CD14-positive monocyte (primary cell): ENCODE measurements around the gene DNAH10. TPM values are rescaled to one million over a fixed set of nuclear protein-coding genes. Genes with fewer than 3 reads are reported as not detected.

ENCODE experiments used
- DNase-seq, 3 donors: peaks; one replicate each; pipeline ENCODE4 v3.0.0-alpha.2; 2011 to 2022
- H2AFZ ChIP-seq: 2 replicates; pipeline ENCODE4 v1.6.0; 2012; ENCODE audit warnings: mild to moderate bottlenecking, low read depth, low read length, inconsistent platforms; ENCODE audit not compliant: insufficient read depth, poor library complexity, severe bottlenecking
- H3K27ac ChIP-seq, 2 donors: 1 replicate in 1 of 2; 2 replicates in 1 of 2; pipeline ENCODE4 v1.5.1; 2012 to 2013; ENCODE audit warnings: low read length in 2 of 2, control low read depth in 1 of 2, inconsistent platforms in 1 of 2, low read depth in 1 of 2, mild to moderate bottlenecking in 1 of 2
- H3K27me3 ChIP-seq, 2 donors: one replicate each; pipeline versions ENCODE4 v1.6.0 to v1.6.1; 2011 to 2013; ENCODE audit warnings: low read length in 2 of 2; ENCODE audit not compliant: control insufficient read depth in 2 of 2, insufficient read depth in 2 of 2
- H3K36me3 ChIP-seq, 2 donors: replicated peaks in 1 of 2; 1 replicate in 1 of 2; 2 replicates in 1 of 2; pipeline versions ENCODE4 v1.5.1 to v1.6.1; 2012 to 2013; ENCODE audit warnings: low read length in 2 of 2, control low read depth in 1 of 2, inconsistent platforms in 1 of 2, mild to moderate bottlenecking in 1 of 2; ENCODE audit not compliant: insufficient read depth in 2 of 2, control insufficient read depth in 1 of 2
- H3K4me1 ChIP-seq, 2 donors: 1 replicate in 1 of 2; 2 replicates in 1 of 2; pipeline versions ENCODE4 v1.5.1 to v1.6.1; 2012 to 2013; ENCODE audit warnings: low read length in 2 of 2, control low read depth in 1 of 2, inconsistent platforms in 1 of 2, mild to moderate bottlenecking in 1 of 2, moderate library complexity in 1 of 2; ENCODE audit not compliant: insufficient read depth in 2 of 2, control insufficient read depth in 1 of 2
- H3K4me2 ChIP-seq: replicated peaks from 2 replicates; pipeline ENCODE3; 2012; ENCODE audit warnings: low read length, moderate library complexity, mild to moderate bottlenecking; ENCODE audit not compliant: poor library complexity, severe bottlenecking; ENCODE audit errors: extremely low read depth
- H3K4me3 ChIP-seq, 3 experiments: fragments of 200-600 bp in 1 of 3; sonication (generic) in 1 of 3; replicated peaks in 1 of 3; 1 replicate in 2 of 3; 2 replicates in 1 of 3; pipeline ENCODE4 v1.5.1; 2011 to 2013; ENCODE audit warnings: low read length in 3 of 3, mild to moderate bottlenecking in 3 of 3, control low read depth in 2 of 3, low read depth in 2 of 3, inconsistent platforms in 1 of 3, moderate library complexity in 1 of 3
- H3K79me2 ChIP-seq: 2 replicates; pipeline ENCODE4 v1.6.0; 2012; ENCODE audit warnings: mild to moderate bottlenecking, control low read depth, inconsistent platforms, low read length, moderate library complexity; ENCODE audit not compliant: insufficient read depth
- H3K9ac ChIP-seq: 2 replicates; pipeline ENCODE4 v1.6.0; 2017; ENCODE audit warnings: low read length, mild to moderate bottlenecking; ENCODE audit not compliant: insufficient read depth, poor library complexity, severe bottlenecking
- H3K9me3 ChIP-seq, 2 donors: replicated peaks in 1 of 2; 1 replicate in 1 of 2; 2 replicates in 1 of 2; pipeline versions ENCODE4 v1.5.1 to v1.6.1; 2012 to 2013; ENCODE audit warnings: low read length in 2 of 2, control low read depth in 1 of 2; ENCODE audit not compliant: control insufficient read depth in 1 of 2, insufficient read depth in 1 of 2
- H4K20me1 ChIP-seq: 2 replicates; pipeline ENCODE4 v1.6.0; 2012; ENCODE audit warnings: mild to moderate bottlenecking, low read length, control low read depth, moderate library complexity; ENCODE audit not compliant: insufficient read depth
- H3K27ac Mint-ChIP-seq, 7 donors: one replicate each; pipeline ENCODE4 v1.8.0; 2020; ENCODE audit warnings: mild to moderate bottlenecking in 7 of 7, mixed read lengths in 7 of 7, moderate library complexity in 6 of 7, inconsistent platforms in 2 of 7
- H3K27me3 Mint-ChIP-seq, 3 donors: one replicate each; pipeline ENCODE4 v1.8.0; 2021 to 2022; ENCODE audit warnings: low read depth in 3 of 3, mild to moderate bottlenecking in 3 of 3, mixed read lengths in 3 of 3, moderate library complexity in 3 of 3, inconsistent platforms in 1 of 3
- H3K36me3 Mint-ChIP-seq, 2 donors: one replicate each; pipeline ENCODE4 v1.8.0; 2020; ENCODE audit warnings: mixed read lengths in 2 of 2, inconsistent platforms in 1 of 2, mild to moderate bottlenecking in 1 of 2
- H3K4me1 Mint-ChIP-seq: one replicate; pipeline ENCODE4 v1.8.0; 2020; ENCODE audit warnings: mild to moderate bottlenecking, mixed read lengths
- H3K4me3 Mint-ChIP-seq, 2 donors: one replicate each; pipeline ENCODE4 v1.8.0; 2020; ENCODE audit warnings: mild to moderate bottlenecking in 2 of 2, mixed read lengths in 2 of 2, moderate library complexity in 1 of 2
- H3K9me3 Mint-ChIP-seq, 7 donors: one replicate each; pipeline ENCODE4 v1.8.0; 2020 to 2022; ENCODE audit warnings: mixed read lengths in 7 of 7, mild to moderate bottlenecking in 6 of 7, moderate library complexity in 6 of 7, inconsistent platforms in 2 of 7
- CTCF ChIP-seq: fragments of 200-600 bp; IDR thresholded peaks from one replicate; pipeline ENCODE4 v1.8.0; 2022; ENCODE audit warnings: antibody characterized with exemption, mild to moderate bottlenecking
- WGBS: methylation state at CpG from one replicate; pipeline ENCODE4 v1.1.5; 2013; ENCODE audit warnings: missing lambda C conversion rate; ENCODE audit not compliant: insufficient coverage; 5-methylcytosine and 5-hydroxymethylcytosine counted together
- intact Hi-C, 2 donors: fragments of 100-400 bp; cut with micrococcal nuclease; formaldehyde crosslinking; loops; one replicate each; pipeline versions ENCODE4 v1.15.0 to v1.15.1; 2023
- polyA plus RNA-seq, 3 donors: library from polyadenylated mRNA; depleted of rRNA in 1 of 3; unstranded in 2 of 3; stranded (reverse) in 1 of 3; fragments of 300-500 nt in 2 of 3; fragments of >200 nt in 1 of 3; fragmentation: Illumina TruSeq in 2 of 3; gene quantifications; 1 replicate in 2 of 3; 2 replicates in 1 of 3; pipeline ENCODE4 v1.2.3, GENCODE V29; 2012 to 2021

Gene DNAH10
- polyA plus RNA-seq, 3 donors: not detected

DNA sequence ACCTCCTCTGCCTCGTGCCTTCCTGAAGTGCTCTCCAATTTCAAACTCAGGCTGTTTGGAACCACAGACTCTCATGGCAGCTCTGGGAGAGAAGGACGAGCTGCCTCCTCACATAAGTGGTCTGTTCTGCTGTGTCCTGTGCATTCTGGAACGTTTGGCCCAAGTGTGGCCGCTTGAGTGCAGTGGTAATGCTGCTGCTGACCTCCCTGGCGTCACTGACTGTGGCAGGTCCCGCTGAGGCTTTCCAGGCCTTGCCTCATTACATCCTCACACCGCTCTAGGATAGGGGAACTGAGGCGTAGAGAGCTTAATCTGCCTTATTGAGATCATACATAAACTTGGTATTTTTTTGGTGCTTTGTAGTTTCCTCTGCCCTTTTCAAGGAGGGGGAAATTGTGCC, 196.4 kb downstream of the DNAH10 start:
- no peak for TF ChIP-seq CTCF
- H4K20me1 ChIP-seq: no peaks in the 10 kb centered on the region
- H3K4me1 Mint-ChIP-seq: no peaks in the 10 kb centered on the region
- H3K4me3 ChIP-seq: no peak overlapping the region
- no peaks in the 10 kb centered on the region for H3K4me1 ChIP-seq
- no peak overlapping the region for H3K4me3 Mint-ChIP-seq
- H3K27ac ChIP-seq: no peak overlapping the region
- DNase-seq: no peak
- no peaks in the 10 kb centered on the region for H3K36me3 ChIP-seq
- intact Hi-C loops: no loop called here
- H3K9ac ChIP-seq: no peak overlapping the region
- no peaks in the 10 kb centered on the region for H3K9me3 Mint-ChIP-seq
- no peaks in the 10 kb centered on the region for H3K27me3 ChIP-seq
- WGBS: 96% methylated on average over 4 of the region's 8 CpGs
- H3K9me3 ChIP-seq: no peaks in the 10 kb centered on the region
- H3K27ac Mint-ChIP-seq: no peak overlapping the region
- H3K79me2 ChIP-seq: no peaks in the 10 kb centered on the region
- no peaks in the 10 kb centered on the region for H3K27me3 Mint-ChIP-seq
- no peak overlapping the region for H3K4me2 ChIP-seq
- H2AFZ ChIP-seq: no peak overlapping the region
- H3K36me3 Mint-ChIP-seq: no peaks in the 10 kb centered on the region

DNA sequence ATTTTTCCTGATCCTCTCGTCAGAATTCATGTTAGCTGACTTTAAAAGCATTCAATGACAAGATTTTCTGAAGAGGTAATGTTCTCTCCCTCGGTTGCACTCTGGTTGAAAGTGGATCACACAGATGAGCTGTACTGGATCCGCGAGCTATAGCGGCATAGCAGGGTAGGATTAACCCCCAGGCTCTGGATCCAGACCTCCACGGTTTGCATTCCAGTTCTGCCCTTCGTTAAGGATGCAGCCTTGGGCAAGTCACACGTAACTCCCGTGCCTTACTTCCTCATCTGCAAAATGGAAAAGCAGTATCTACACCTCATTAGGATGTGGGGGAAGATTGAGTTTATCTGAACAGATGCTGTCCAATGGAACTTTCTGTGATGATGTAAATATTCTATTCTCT, 196.8 kb downstream of the DNAH10 start:
- no peak for DNase-seq
- Mint-ChIP-seq H3K27me3 (no peaks in the 10 kb centered on the region), H3K4me1 (no peaks in the 10 kb centered on the region), H3K27ac (no peak overlapping the region), H3K4me3 (no peak overlapping the region), H3K36me3 (no peaks in the 10 kb centered on the region), H3K9me3 (no peaks in the 10 kb centered on the region)
- H3K36me3 ChIP-seq: no peaks in the 10 kb centered on the region
- WGBS: 98% methylated on average over 4 of the region's 9 CpGs
- H4K20me1 ChIP-seq: no peaks in the 10 kb centered on the region
- TF ChIP-seq CTCF: no peak
- H3K79me2 ChIP-seq: no peaks in the 10 kb centered on the region
- no peaks in the 10 kb centered on the region for H3K9me3 ChIP-seq
- H3K4me2 ChIP-seq: no peak overlapping the region
- intact Hi-C loops: no loop called here
- H3K27ac ChIP-seq: no peak overlapping the region
- no peaks in the 10 kb centered on the region for H3K4me1 ChIP-seq
- H3K9ac ChIP-seq: no peak overlapping the region
- no peaks in the 10 kb centered on the region for H3K27me3 ChIP-seq
- no peak overlapping the region for H3K4me3 ChIP-seq
- H2AFZ ChIP-seq: no peak overlapping the region
